ENCODE results near the gene FRK. TPM values are rescaled to one million over a fixed set of nuclear protein-coding genes. Genes with fewer than 3 reads are reported as not detected.

FRK gene
- total RNA-seq, 4 donors from 2014 or later, result 7.4 to 54.3 (median 31.2) TPM

DNA sequence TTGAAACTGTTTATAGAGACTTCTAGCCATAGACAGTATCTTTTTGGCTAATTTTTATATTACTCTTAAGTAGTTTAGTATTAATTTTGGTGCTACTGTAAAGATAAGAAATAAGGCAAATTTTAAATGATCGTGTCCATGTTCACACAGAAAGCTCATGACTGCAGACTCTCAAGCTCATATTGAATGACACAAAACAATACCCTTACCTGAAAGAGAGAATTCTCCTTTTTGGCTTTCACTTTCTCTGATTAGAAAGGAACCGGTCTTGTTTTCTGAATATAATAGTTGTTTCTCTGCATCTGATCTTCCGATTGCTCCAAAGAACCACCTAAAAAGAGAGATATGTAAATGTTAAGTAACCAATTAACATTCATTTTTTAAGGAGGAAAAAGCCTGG lies 57.0 kb downstream of the FRK start:
- no peak for DNase-seq
- no peaks in the 10 kb centered on the region for H3K36me3 ChIP-seq
- peaks cover 0 to 2% (median 0%) of the 10 kb centered on the region in 4 donors for H3K4me1 ChIP-seq
- no peak overlapping the region for H3K4me3 ChIP-seq
- TF ChIP-seq POLR2A (IDR thresholded peaks at IDR 0.05), result no peak
- TF ChIP-seq, protein P1, sequence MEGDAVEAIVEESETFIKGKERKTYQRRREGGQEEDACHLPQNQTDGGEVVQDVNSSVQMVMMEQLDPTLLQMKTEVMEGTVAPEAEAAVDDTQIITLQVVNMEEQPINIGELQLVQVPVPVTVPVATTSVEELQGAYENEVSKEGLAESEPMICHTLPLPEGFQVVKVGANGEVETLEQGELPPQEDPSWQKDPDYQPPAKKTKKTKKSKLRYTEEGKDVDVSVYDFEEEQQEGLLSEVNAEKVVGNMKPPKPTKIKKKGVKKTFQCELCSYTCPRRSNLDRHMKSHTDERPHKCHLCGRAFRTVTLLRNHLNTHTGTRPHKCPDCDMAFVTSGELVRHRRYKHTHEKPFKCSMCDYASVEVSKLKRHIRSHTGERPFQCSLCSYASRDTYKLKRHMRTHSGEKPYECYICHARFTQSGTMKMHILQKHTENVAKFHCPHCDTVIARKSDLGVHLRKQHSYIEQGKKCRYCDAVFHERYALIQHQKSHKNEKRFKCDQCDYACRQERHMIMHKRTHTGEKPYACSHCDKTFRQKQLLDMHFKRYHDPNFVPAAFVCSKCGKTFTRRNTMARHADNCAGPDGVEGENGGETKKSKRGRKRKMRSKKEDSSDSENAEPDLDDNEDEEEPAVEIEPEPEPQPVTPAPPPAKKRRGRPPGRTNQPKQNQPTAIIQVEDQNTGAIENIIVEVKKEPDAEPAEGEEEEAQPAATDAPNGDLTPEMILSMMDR (IDR thresholded peaks at IDR 0.05), result no peak
- H3K27me3 ChIP-seq, result no peaks in the 10 kb centered on the region
- no peak overlapping the region for H3K27ac ChIP-seq
- no peaks in the 10 kb centered on the region for H3K9me3 ChIP-seq

DNA sequence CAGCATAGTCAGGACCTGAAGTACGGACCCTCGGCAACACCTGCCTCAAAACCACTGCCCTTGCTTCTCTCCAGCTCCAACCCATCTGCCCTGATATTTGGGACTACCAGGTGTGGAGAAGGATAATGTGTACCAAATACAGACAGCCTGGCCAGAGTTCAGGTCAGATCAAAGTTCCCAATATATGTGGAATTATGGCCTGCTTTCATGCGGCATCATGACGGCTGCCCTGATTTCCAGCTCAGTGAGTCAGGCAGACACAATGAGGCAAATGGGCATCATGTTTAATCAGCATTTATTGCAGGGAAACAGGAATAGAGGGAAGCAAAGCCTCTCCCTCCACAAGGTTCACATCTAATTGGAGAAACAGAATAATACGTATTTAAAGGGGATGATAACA lies 57.9 kb downstream of the FRK start:
- Histone ChIP-seq H3K27ac (no peak overlapping the region), H3K27me3 (no peaks in the 10 kb centered on the region), H3K36me3 (no peaks in the 10 kb centered on the region), H3K4me1 (no peaks in the 10 kb centered on the region), H3K4me3 (no peak overlapping the region), H3K9me3 (no peaks in the 10 kb centered on the region)
- TF ChIP-seq, protein P1 (IDR thresholded peaks at IDR 0.05), result no peak
- no peak for TF ChIP-seq POLR2A (IDR thresholded peaks at IDR 0.05)
- DNase-seq, result peak in 1 of 3 donors; percentile 63

DNA sequence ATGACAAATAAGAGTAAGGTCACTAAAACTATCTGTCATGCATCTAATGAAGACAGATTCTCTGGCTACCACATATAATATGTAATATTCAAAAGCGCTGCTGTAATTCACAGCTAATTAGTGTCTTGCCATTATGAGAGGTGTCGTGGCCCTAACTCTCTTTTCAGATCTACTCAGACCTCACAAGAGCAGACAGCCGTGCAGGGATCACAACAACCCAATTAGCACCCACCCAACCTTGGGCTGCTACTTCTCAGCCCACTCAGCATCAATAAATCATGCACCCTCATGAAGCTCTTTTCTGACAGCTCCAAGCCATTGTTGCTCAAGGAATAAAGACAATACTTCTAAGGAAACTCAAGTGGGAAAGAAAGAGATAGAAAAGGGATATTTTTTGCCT lies 61.5 kb downstream of the FRK start:
- Histone ChIP-seq H3K4me3 (no peak overlapping the region), H3K9me3 (no peaks in the 10 kb centered on the region), H3K27ac (no peak overlapping the region), H3K27me3 (no peaks in the 10 kb centered on the region), H3K36me3 (peaks cover 0 to 4% (median 0%) of the 10 kb centered on the region in 3 donors), H3K4me1 (no peaks in the 10 kb centered on the region)
- no peak for TF ChIP-seq POLR2A (IDR thresholded peaks at IDR 0.05)
- TF ChIP-seq, protein P1 (IDR thresholded peaks at IDR 0.05), result no peak
- DNase-seq, result no peak

DNA sequence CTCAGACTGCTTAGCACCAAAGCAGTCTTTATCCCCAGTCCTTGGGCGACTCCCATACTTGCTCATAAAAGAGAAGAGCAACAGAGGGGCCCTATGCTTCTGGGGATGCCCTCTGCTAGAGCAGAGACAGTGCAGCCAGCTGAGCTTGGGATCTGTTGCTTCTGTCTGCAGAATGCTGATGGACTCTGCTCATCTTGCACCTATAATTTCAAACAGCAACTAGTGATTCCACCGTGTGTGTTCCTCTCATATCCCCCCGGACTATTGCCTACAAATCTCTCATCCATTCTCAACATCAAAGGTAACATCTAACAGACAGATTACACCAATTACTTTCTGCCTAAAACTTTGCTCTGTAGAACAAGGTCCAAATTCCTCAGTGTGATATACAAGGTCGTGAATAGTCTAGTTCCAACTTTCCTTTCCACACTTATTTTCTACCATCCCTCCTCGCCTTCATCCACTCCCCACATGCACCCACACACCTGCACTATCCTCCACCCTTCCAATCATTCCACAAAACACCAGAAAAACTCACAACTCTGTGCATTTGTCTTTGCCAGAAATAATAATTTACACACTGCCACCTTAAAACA lies 62.6 kb downstream of the FRK start:
- Histone ChIP-seq H3K4me1 (no peaks in the 10 kb centered on the region), H3K27me3 (no peaks in the 10 kb centered on the region), H3K27ac (no peak overlapping the region), H3K9me3 (no peaks in the 10 kb centered on the region), H3K36me3 (peaks cover 0 to 4% (median 0%) of the 10 kb centered on the region in 3 donors), H3K4me3 (no peak overlapping the region)
- no peak for TF ChIP-seq POLR2A (IDR thresholded peaks at IDR 0.05)
- TF ChIP-seq, protein P1 (IDR thresholded peaks at IDR 0.05), result no peak
- no peak for DNase-seq

DNA sequence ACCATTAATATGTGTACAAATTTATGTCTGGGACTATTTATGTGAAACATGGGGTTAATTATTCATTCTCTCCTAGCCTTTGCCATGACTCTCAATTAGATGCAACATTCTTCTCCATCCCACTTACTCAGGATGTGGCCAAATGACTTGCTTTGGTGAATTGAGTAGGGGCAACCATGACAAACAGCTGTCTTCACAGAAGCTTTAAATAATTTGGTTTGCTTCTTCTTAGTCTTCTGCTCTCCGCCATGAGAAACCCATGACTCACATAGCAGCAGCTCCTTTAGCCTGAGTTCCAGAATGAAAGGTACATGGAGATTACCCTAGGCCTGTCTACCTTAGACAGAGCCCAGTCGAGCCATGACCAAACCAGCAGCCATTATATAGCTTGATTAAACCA lies 74.7 kb downstream of the FRK start:
- no peaks in the 10 kb centered on the region for H3K4me1 ChIP-seq
- no peak for DNase-seq

More for the DNA sequence above, 74.7 kb downstream of the FRK start:
- H3K9me3 ChIP-seq, result no peaks in the 10 kb centered on the region
- no peak overlapping the region for H3K27ac ChIP-seq
- no peak for TF ChIP-seq POLR2A (IDR thresholded peaks at IDR 0.05)
- TF ChIP-seq, protein P1 (IDR thresholded peaks at IDR 0.05), result no peak
- no peak overlapping the region for H3K4me3 ChIP-seq
- no peaks in the 10 kb centered on the region for H3K36me3 ChIP-seq
- H3K27me3 ChIP-seq, result no peaks in the 10 kb centered on the region

All from Peyer's patch (tissue), 4 donors.